Renal cortical epithelial cell (primary cell): ENCODE measurements around the gene ERBB3. TPM values are rescaled to one million over a fixed set of nuclear protein-coding genes. Genes with fewer than 3 reads are reported as not detected.

Experiments used
- DNase-seq: peaks from one replicate; pipeline ENCODE4 v3.0.0-alpha.2; 2011; ENCODE audit warnings: low read depth
- total RNA-seq: library from RNA; depleted of rRNA; stranded (reverse); fragments of >200 nt; gene quantifications from 2 replicates; pipeline ENCODE4 v1.2.3, GENCODE V29; 2014

ERBB3 gene
- total RNA-seq, 1 donor from 2014 or later, result 5.1 TPM

GRCh38 chr12:56130876-56131275 is 50.9 kb downstream of the ERBB3 start:
- DNase-seq, result no peak

- DNase-seq, result no peak
Observed at GRCh38 chr12:56134897-56135296, 54.9 kb downstream of the ERBB3 start.

- no peak for DNase-seq
Observed at GRCh38 chr12:56137853-56138571, 58.0 kb downstream of the ERBB3 start.

- no peak for DNase-seq
Observed at GRCh38 chr12:56141946-56142784, 62.2 kb downstream of the ERBB3 start.

- DNase-seq, result no peak
Observed at GRCh38 chr12:56143217-56143616, 63.3 kb downstream of the ERBB3 start.

GRCh38 chr12:56143870-56144269 is 63.9 kb downstream of the ERBB3 start:
- no peak for DNase-seq

GRCh38 chr12:56145217-56145616 is 65.3 kb downstream of the ERBB3 start:
- DNase-seq, result no peak

- DNase-seq, result no peak
Observed at GRCh38 chr12:56146492-56147460, 66.8 kb downstream of the ERBB3 start.

GRCh38 chr12:56150563-56150962 is 70.6 kb downstream of the ERBB3 start:
- no peak for DNase-seq

GRCh38 chr12:56151672-56152131 is 71.7 kb downstream of the ERBB3 start:
- peak; percentile 36 for DNase-seq

GRCh38 chr12:56152132-56152755 is 72.3 kb downstream of the ERBB3 start, which contains the start of gene MYL6B:
Gene MYL6B (plus strand): TSS chr12:56152587. CDS start chr12:56153919, 1,332 bp downstream.
- peak; percentile 82 for DNase-seq

Other genes with a start within 250 kb of the ERBB3 start
- gene MMP19, start 237.2 kb upstream of the ERBB3 start, total RNA-seq, result 1.0 and 2.6 TPM in 2 replicates
- 30.0 and 38.7 TPM in 2 replicates for gene PYM1, start 152.3 kb upstream of the ERBB3 start, total RNA-seq
- 92.2 and 105 TPM in 2 replicates for gene DGKA, start 149.0 kb upstream of the ERBB3 start, total RNA-seq
- 1.6 and 1.9 TPM in 2 replicates for gene PMEL, start 114.1 kb upstream of the ERBB3 start, total RNA-seq
- 12.9 and 29.0 TPM in 2 replicates for gene CDK2, start 113.3 kb upstream of the ERBB3 start, total RNA-seq
- gene RAB5B, start 106.1 kb upstream of the ERBB3 start, total RNA-seq, result 92.9 and 119 TPM in 2 replicates
- 9.6 and 17.2 TPM in 2 replicates for gene SUOX, start 82.9 kb upstream of the ERBB3 start, total RNA-seq
- 1.9 and 3.7 TPM in 2 replicates for gene IKZF4, start 59.1 kb upstream of the ERBB3 start, total RNA-seq
- 119 and 710 TPM in 2 replicates for gene RPS26, start 38.2 kb upstream of the ERBB3 start, total RNA-seq
- 148 and 159 TPM in 2 replicates for gene PA2G4, start 24.4 kb downstream of the ERBB3 start, total RNA-seq
- gene RPL41, start 36.5 kb downstream of the ERBB3 start, total RNA-seq, result 1,963 and 2,452 TPM in 2 replicates
- 3.6 and 3.7 TPM in 2 replicates for gene ZC3H10, start 38.1 kb downstream of the ERBB3 start, total RNA-seq
- gene ESYT1, start 48.1 kb downstream of the ERBB3 start, total RNA-seq, result 347 and 558 TPM in 2 replicates
- 57.8 and 70.2 TPM in 2 replicates for gene MYL6B, start 72.4 kb downstream of the ERBB3 start, total RNA-seq
- 2,255 and 3,927 TPM in 2 replicates for gene MYL6, start 78.2 kb downstream of the ERBB3 start, total RNA-seq
- 17.4 and 61.2 TPM in 2 replicates for gene SMARCC2, start 109.3 kb downstream of the ERBB3 start, total RNA-seq
- 84.4 and 140 TPM in 2 replicates for gene RNF41, start 141.8 kb downstream of the ERBB3 start, total RNA-seq
- gene NABP2, start 144.2 kb downstream of the ERBB3 start, total RNA-seq, result 17.8 and 20.8 TPM in 2 replicates
- gene SLC39A5, start 149.9 kb downstream of the ERBB3 start, total RNA-seq, result 0.20 TPM in 1 of 2 replicates, not detected in the other
- 27.8 and 76.4 TPM in 2 replicates for gene ANKRD52, start 178.2 kb downstream of the ERBB3 start, total RNA-seq
- 7.5 and 11.2 TPM in 2 replicates for gene COQ10A, start 186.8 kb downstream of the ERBB3 start, total RNA-seq
- gene CS, start 220.2 kb downstream of the ERBB3 start, total RNA-seq, result 141 and 259 TPM in 2 replicates
- gene CNPY2, start 235.8 kb downstream of the ERBB3 start, total RNA-seq, result 91.2 and 137 TPM in 2 replicates